HEK293T (cell line): ENCODE results near the gene ACOXL.

ENCODE experiments used
- CTCF ChIA-PET: fragments of 350-600 bp; formaldehyde crosslinking; extraction: SDS; loops from one replicate; lab custom pipeline; 2021; ENCODE audit warnings: antibody characterized with exemption, inconsistent platforms; lab: Yijun Ruan, JAX
- POLR2A ChIA-PET: fragments of 350-600 bp; formaldehyde crosslinking; extraction: SDS; loops from one replicate; lab custom pipeline; 2020; ENCODE audit warnings: antibody characterized with exemption, inconsistent platforms; lab: Yijun Ruan, JAX
- DNase-seq: peaks from one replicate; pipeline ENCODE4 v3.0.0; 2012; ENCODE audit warnings: mixed read lengths; ENCODE audit errors: extremely low spot score
- ARNT ChIP-seq: fragments of 450-650 bp; IDR thresholded peaks from 2 replicates; pipeline ENCODE4 v1.6.1; 2017; ENCODE audit warnings: mild to moderate bottlenecking
- BHLHE40 ChIP-seq: fragments of 450-650 bp; IDR thresholded peaks from 2 replicates; pipeline ENCODE4 v1.6.1; 2016; ENCODE audit warnings: mild to moderate bottlenecking, moderate library complexity, borderline replicate concordance
- CTBP1 ChIP-seq: fragments of 450-650 bp; IDR thresholded peaks from 2 replicates; pipeline ENCODE4 v1.6.1; 2016; ENCODE audit warnings: borderline replicate concordance
- ELF4 ChIP-seq: fragments of 450-650 bp; IDR thresholded peaks from 2 replicates; pipeline ENCODE4 v1.6.1; 2017; ENCODE audit warnings: antibody characterized with exemption
- FOXA1 ChIP-seq: fragments of 450-650 bp; IDR thresholded peaks from 2 replicates; pipeline ENCODE4 v1.6.1; 2016; ENCODE audit warnings: mild to moderate bottlenecking
- FOXK2 ChIP-seq: fragments of 450-650 bp; IDR thresholded peaks from 2 replicates; pipeline ENCODE4 v1.6.1; 2016; ENCODE audit warnings: mild to moderate bottlenecking
- FOXM1 ChIP-seq: fragments of 450-650 bp; IDR thresholded peaks from 2 replicates; pipeline ENCODE4 v1.6.1; 2017; ENCODE audit warnings: mild to moderate bottlenecking, borderline replicate concordance
- HDGF ChIP-seq: fragments of 450-650 bp; IDR thresholded peaks from 2 replicates; pipeline ENCODE4 v1.6.1; 2017; ENCODE audit warnings: antibody characterized with exemption, borderline replicate concordance
- L3MBTL2 ChIP-seq: fragments of 450-650 bp; conservative IDR thresholded peaks from 2 replicates; pipeline ENCODE4 v1.6.1; 2016; ENCODE audit warnings: mild to moderate bottlenecking
- LEF1 ChIP-seq: fragments of 450-650 bp; IDR thresholded peaks from 2 replicates; pipeline ENCODE4 v1.6.1; 2017; ENCODE audit warnings: mild to moderate bottlenecking, borderline replicate concordance
- NFRKB ChIP-seq: fragments of 450-650 bp; IDR thresholded peaks from 2 replicates; pipeline ENCODE4 v1.6.1; 2016; ENCODE audit warnings: mild to moderate bottlenecking, moderate library complexity
- SP1 ChIP-seq: fragments of 450-650 bp; IDR thresholded peaks from 2 replicates; pipeline ENCODE4 v1.6.1; 2017
- SUZ12 ChIP-seq: fragments of 450-650 bp; IDR thresholded peaks from 2 replicates; pipeline ENCODE4 v1.6.1; 2016; ENCODE audit warnings: mild to moderate bottlenecking
- TARDBP ChIP-seq: fragments of 450-650 bp; IDR thresholded peaks from 2 replicates; pipeline ENCODE4 v1.6.1; 2016
- ZNF384 ChIP-seq: fragments of 450-650 bp; IDR thresholded peaks from 2 replicates; pipeline ENCODE4 v1.6.1; 2016
- TF ChIP-seq, protein P1 (sequence below): fragments of 450-650 bp; IDR thresholded peaks from 2 replicates; pipeline ENCODE4 v1.6.1; 2016

The ACOXL gene

GRCh38 chr2:110783196-110783873, 51.0 kb downstream of the ACOXL start:
- DNase-seq: no peak
- CTCF ChIA-PET: no interaction called here
- TF ChIP-seq BHLHE40 (no peak), NFRKB (no peak), ZNF384 (no peak)
- TF ChIP-seq, protein P1, sequence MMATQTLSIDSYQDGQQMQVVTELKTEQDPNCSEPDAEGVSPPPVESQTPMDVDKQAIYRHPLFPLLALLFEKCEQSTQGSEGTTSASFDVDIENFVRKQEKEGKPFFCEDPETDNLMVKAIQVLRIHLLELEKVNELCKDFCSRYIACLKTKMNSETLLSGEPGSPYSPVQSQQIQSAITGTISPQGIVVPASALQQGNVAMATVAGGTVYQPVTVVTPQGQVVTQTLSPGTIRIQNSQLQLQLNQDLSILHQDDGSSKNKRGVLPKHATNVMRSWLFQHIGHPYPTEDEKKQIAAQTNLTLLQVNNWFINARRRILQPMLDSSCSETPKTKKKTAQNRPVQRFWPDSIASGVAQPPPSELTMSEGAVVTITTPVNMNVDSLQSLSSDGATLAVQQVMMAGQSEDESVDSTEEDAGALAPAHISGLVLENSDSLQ: peak; percentile 25; the same call in 1 of the 2 replicates
- POLR2A ChIA-PET: no interaction called here

DNA sequence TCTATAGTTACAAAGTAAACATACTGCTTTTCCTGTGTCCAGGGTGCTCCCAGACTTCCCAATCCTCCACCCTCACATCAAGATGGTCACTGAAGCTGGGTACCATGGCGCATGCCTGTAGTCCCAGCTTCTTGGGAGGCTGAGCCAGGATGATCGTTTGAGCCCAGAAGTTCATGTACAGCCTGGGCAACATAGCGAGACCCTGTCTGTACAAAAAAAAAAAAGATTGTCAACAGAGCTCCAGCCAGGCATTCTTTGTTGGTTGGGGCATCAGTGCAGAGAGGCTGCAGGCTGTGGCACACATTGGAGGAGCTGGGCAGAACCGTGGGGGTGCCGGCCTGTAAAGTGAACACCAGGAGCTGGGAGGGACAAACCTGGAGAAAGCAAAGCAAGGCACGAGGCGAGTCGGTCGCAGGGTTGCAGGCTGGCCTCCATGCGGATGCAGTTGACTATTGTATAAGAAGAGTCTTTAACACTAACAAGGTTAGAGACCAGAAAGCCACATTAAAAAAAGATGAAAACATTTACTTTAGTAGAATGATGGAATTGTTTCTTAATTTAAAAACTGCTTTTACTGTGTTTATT, 51.8 kb downstream of the ACOXL start:
- POLR2A ChIA-PET: no interaction called here
- TF ChIP-seq FOXK2 (no peak), BHLHE40 (no peak), FOXA1 (no peak), ARNT (no peak), TARDBP (no peak), CTBP1 (no peak)
- CTCF ChIA-PET: interaction anchor here (0.6 kb wide), 1 partner anchor 384 kb away, joined by 3 read pairs; no protein-coding TSS in a partner anchor
- no peak for DNase-seq

DNA sequence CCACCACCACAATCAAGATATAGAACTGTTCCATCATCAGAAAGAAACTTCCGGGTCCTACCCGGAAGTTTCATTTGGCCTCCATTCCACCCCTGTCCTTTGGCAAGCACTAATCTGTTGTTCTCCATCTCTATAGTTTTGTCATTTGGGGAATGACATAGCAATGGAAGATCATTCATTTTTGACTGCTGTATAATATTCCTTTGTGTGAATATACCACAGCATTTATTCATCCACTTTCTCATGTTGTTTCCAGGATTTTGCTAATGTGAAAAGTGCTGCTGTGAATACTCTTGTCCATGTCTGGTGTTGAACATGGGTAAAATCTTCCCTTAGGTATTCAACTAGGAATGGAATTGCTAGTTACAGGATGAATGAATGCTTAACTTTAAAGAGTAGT, 53.1 kb downstream of the ACOXL start:
- no peak for DNase-seq
- ChIA-PET CTCF (interaction anchor here (0.8 kb wide), 1 partner anchor 898 kb away, joined by 4 read pairs; no protein-coding TSS in a partner anchor), POLR2A (no interaction called here)
- TF ChIP-seq ELF4: no peak
- no peak for TF ChIP-seq LEF1
- no peak for TF ChIP-seq HDGF
- no peak for TF ChIP-seq L3MBTL2
- TF ChIP-seq ARNT: no peak
- TF ChIP-seq FOXM1: no peak
- TF ChIP-seq ZNF384: no peak
- TF ChIP-seq BHLHE40: no peak
- TF ChIP-seq CTBP1: no peak
- TF ChIP-seq SUZ12: no peak
- TF ChIP-seq SP1: no peak
- no peak for TF ChIP-seq TARDBP
- no peak for TF ChIP-seq NFRKB
- no peak for TF ChIP-seq FOXA1

- POLR2A ChIA-PET: no interaction called here
- CTCF ChIA-PET: no interaction called here
- DNase-seq: no peak
- TF ChIP-seq ARNT (no peak), ZNF384 (no peak), L3MBTL2 (no peak), LEF1 (no peak), SUZ12 (no peak)
These were observed 56.6 kb downstream of the ACOXL start for GRCh38 chr2:110788976-110789375.

- TF ChIP-seq FOXA1 (no peak), FOXK2 (no peak), FOXM1 (no peak), TARDBP (no peak), SUZ12 (no peak), ZNF384 (no peak), ARNT (no peak), LEF1 (no peak), BHLHE40 (no peak), L3MBTL2 (no peak), NFRKB (no peak)
- TF ChIP-seq, protein P1: no peak
- DNase-seq: no peak
- POLR2A ChIA-PET: no interaction called here
- CTCF ChIA-PET: no interaction called here
These were observed 57.3 kb downstream of the ACOXL start for GRCh38 chr2:110789706-110790105.

GRCh38 chr2:110790907-110791306, 58.5 kb downstream of the ACOXL start:
- no peak for DNase-seq
- ChIA-PET CTCF (no interaction called here), POLR2A (no interaction called here)
- no peak for TF ChIP-seq BHLHE40

DNA sequence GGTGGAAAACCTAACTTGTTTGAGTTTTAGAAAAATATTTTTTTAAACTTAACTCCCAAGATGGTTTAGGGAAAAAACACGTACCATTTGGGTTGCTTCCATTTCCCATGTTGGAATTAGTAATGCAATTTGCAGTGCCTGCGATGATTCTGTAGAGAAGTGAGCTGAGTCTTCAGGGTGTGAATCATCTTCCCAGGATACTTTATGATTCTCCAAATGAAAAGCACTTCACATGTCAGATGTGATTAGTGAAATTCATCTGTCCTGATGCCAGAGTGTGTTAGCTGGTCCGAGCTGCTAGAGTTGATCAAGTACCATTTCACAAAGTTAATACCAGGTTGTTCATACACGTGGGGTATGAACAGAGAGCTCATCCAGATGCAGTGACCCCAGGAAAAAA, 59.1 kb downstream of the ACOXL start:
- DNase-seq: no peak
- TF ChIP-seq ZNF384 (no peak), L3MBTL2 (no peak)
- CTCF ChIA-PET: no interaction called here
- POLR2A ChIA-PET: no interaction called here

- TF ChIP-seq FOXA1 (no peak), SP1 (no peak), ARNT (no peak), L3MBTL2 (no peak), LEF1 (no peak), FOXM1 (no peak), HDGF (no peak), CTBP1 (no peak), FOXK2 (no peak), ZNF384 (no peak), TARDBP (no peak), SUZ12 (no peak), NFRKB (no peak), ELF4 (no peak), BHLHE40 (no peak)
- TF ChIP-seq, protein P1: no peak
- no peak for DNase-seq
- POLR2A ChIA-PET: no interaction called here
- CTCF ChIA-PET: no interaction called here
These were observed 60.7 kb downstream of the ACOXL start for GRCh38 chr2:110793034-110793433.
